GM18907 (cell line): ENCODE results near the gene OR2A5.
"Not testable (repeated sequence)": the region's sequence is repeated elsewhere in the genome, so short reads cannot be mapped to it uniquely, and the experiment has no call there.

Experiments used
- ATAC-seq: cut with Tn5 transposase; IDR thresholded peaks from one replicate; pipeline ENCODE4 v1.9.1; 2021; ENCODE audit warnings: mild to moderate bottlenecking, moderate library complexity; ENCODE audit not compliant: unreplicated experiment

OR2A5 gene

GRCh38 chr7:144032985-144033709 lies 15.6 kb upstream of the OR2A5 start:
- no peak for ATAC-seq

- no peak for ATAC-seq
Measured at GRCh38 chr7:144035385-144035784, 13.4 kb upstream of the OR2A5 start.

- ATAC-seq, result no peak
Measured at GRCh38 chr7:144036302-144036885, 12.4 kb upstream of the OR2A5 start.

- ATAC-seq, result no peak
Measured at GRCh38 chr7:144037414-144038035, 11.2 kb upstream of the OR2A5 start.

- no peak for ATAC-seq
Measured at GRCh38 chr7:144038887-144039286, 9.9 kb upstream of the OR2A5 start.

- ATAC-seq, result no peak
Measured at GRCh38 chr7:144049491-144049890, 743 bp downstream of the OR2A5 start.

- ATAC-seq, result no peak
Measured at GRCh38 chr7:144050093-144050492, 1.3 kb downstream of the OR2A5 start.

GRCh38 chr7:144050884-144051283 lies 2.1 kb downstream of the OR2A5 start:
- ATAC-seq, result not testable (repeated sequence)

- no peak for ATAC-seq
Measured at GRCh38 chr7:144057954-144058353, 9.2 kb downstream of the OR2A5 start.

GRCh38 chr7:144063710-144064109 lies 15.0 kb downstream of the OR2A5 start:
- no peak for ATAC-seq

GRCh38 chr7:144069511-144069910 lies 20.8 kb downstream of the OR2A5 start, which contains the start of gene OR2A25:
Gene OR2A25, plus strand, starts transcription at chr7:144069811. Its CDS starts 4,409 bp downstream, at chr7:144074220.
- no peak for ATAC-seq

- ATAC-seq, result no peak
Measured at GRCh38 chr7:144069953-144070352, 21.2 kb downstream of the OR2A5 start.

GRCh38 chr7:144074374-144074773 lies 25.6 kb downstream of the OR2A5 start:
- no peak for ATAC-seq

- ATAC-seq, result no peak
Measured at GRCh38 chr7:144085978-144086377, 37.2 kb downstream of the OR2A5 start, which contains the start of gene OR2A12. Gene OR2A12, plus strand, starts transcription at chr7:144086278. Its CDS starts 8,830 bp downstream, at chr7:144095108.

- ATAC-seq, result no peak
Measured at GRCh38 chr7:144086730-144087129, 38.0 kb downstream of the OR2A5 start.

- no peak for ATAC-seq
Measured at GRCh38 chr7:144087230-144087629, 38.5 kb downstream of the OR2A5 start.

- no peak for ATAC-seq
Measured at GRCh38 chr7:144090667-144091066, 41.9 kb downstream of the OR2A5 start.

- ATAC-seq, result no peak
Measured at GRCh38 chr7:144098776-144099175, 50.0 kb downstream of the OR2A5 start.

- no peak for ATAC-seq
Measured at GRCh38 chr7:144100607-144101006, 51.9 kb downstream of the OR2A5 start.

GRCh38 chr7:144102041-144102440 lies 53.3 kb downstream of the OR2A5 start:
- no peak for ATAC-seq

- no peak for ATAC-seq
Measured at GRCh38 chr7:144105211-144105610, 56.5 kb downstream of the OR2A5 start.
